Activated CD4-positive, CD25-positive, alpha-beta regulatory T cell treated with anti-CD3 and anti-CD28 coated beads, Interleukin-2, amount 50 U/mL, for 24 hours (primary cell): ENCODE measurements around the gene OPHN1.
"Not testable (repeated sequence)": the region's sequence is repeated elsewhere in the genome, so short reads cannot be mapped to it uniquely, and the experiment has no call there.

ENCODE experiments used
- ATAC-seq, 2 donors: fragments of 150-1000 bp; cut with Tn5 transposase; one replicate each; pipeline ENCODE4 v1.10.0; 2021; ENCODE audit warnings: mild to moderate bottlenecking in 1 of 2, moderate library complexity in 1 of 2

The OPHN1 gene

DNA sequence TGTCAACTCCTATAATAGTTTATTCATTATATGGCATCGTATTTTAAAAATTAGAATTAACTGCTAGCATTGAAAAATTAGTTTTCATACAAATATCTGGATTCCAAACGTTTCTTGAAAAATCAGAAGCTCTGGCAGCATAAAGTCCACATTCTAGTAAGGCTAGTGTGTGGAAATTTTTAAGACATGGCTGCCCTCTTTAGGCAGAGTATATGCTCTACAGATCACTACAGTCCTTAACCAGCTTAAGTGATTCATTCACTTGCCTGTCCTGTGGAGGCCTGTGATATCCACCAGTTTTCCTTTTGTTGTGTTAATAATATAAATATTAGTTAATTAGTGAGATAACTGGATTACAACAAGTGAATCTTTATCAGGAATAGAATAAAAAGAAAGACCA lies 287.2 kb downstream of the OPHN1 start:
- ATAC-seq: peak; percentile 41 to 69

DNA sequence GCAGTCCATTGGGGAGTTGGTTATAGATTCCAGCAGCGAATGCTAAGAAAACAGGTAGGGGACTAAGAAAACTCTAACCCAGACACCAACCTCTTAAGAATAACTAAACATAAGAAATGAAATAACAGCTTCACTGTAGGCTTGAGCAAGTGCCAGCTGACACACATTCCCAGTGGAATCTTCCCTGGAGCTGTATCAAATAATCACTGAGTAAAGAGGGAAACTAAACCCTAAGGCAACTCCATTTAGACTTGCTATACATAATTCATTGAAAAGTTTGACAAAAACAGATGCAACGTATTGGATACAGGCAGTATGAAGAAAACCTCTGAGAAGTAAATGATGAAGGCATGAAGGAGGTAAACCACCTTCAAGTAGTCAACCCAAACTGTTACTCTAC lies 293.5 kb downstream of the OPHN1 start:
- ATAC-seq: no peak

DNA sequence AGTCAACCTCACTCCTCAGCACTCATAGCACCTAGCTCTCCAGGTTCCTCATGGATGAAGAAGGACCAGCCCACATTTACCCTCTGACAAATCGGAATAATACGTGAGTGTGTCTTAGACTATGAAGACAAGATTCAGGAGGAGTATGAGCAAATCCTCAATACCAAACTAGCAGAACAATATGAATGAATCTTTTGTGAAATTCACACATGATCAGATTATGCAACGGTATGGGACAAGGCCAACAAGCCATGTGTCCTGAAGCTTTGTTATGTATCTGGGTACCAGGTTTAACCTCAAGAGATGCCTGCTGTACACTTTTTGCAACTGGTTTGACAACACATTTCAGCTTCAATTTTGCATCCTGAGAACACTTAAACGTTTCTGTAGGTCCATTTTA lies 300.1 kb downstream of the OPHN1 start:
- ATAC-seq: no peak

DNA sequence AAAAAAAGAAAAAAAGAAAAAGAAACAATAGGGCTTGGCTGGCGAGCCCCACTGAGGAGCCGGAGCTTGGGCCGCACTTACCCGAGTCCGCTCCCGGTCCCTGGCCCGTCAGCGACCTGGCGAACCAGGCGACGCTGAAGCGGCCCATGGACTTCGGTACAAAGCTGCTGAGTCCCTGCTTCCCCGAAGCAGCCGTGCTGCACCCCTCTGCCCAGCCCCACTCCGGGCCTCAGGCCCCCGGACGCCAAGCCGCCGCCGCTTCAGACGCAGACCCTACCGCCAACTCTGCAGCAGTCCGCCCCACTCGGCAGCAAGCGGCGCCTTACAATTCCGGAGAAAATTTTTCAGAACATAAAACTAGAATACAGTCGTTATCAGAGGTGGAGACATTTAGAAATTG lies 300.5 kb downstream of the OPHN1 start:
- no peak for ATAC-seq

DNA sequence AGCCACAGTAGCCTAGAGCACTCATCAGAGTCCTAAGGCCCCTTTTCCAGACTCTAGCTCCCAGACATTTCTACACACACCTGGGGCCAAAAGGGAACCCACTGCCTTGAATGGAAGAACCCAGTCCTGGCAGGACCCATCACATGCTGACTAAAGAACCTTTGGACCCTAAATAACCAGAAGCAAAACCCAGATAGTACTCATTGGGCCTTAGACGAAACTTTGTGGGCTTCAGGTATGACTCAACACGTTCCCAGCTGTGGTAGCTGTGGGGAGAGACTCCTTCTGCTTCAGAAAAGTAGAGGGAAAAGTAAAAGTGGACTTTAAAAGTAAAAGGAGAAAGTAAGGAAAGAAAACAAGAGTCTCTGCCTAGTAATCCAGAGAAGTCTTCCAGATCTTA lies 311.5 kb downstream of the OPHN1 start:
- no peak for ATAC-seq

DNA sequence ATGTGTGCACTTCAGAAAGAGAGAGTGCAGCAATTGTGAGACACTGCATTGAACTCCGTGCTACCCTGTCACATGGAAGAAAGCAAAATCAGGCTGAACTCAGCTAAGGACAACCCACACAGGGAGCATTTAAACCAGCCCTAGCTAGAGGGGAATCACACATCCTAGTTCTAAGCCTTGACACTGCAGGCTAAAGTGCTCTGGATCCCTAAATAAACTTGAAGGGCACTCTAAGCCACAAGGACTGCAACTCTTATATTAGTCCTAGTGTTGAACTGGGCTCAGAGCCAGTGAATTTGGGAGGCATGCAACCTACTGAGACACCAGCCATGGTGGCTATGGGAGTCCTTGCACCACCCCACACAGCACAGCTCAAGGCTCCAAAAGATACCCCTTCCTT lies 311.9 kb downstream of the OPHN1 start:
- ATAC-seq: no peak

DNA sequence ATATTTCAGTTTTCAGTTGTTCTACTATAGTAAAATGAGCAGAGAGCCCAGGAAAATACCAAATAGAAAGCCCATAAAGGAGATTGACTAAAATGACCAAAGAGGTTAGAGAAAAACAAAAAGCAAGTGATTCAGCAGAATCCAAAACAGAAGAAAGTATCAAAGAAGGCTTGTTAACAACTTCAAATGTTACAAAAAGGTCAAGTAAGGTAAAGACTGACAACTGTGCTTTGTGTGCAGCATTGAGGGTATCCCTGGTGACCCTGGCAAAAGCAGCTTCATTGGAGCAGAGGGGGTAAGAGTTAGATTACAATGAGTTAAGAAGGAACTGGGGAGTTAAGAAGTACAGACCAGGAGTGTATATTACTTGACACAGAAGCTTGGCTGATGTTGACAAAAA lies 317.9 kb downstream of the OPHN1 start:
- ATAC-seq: no peak

DNA sequence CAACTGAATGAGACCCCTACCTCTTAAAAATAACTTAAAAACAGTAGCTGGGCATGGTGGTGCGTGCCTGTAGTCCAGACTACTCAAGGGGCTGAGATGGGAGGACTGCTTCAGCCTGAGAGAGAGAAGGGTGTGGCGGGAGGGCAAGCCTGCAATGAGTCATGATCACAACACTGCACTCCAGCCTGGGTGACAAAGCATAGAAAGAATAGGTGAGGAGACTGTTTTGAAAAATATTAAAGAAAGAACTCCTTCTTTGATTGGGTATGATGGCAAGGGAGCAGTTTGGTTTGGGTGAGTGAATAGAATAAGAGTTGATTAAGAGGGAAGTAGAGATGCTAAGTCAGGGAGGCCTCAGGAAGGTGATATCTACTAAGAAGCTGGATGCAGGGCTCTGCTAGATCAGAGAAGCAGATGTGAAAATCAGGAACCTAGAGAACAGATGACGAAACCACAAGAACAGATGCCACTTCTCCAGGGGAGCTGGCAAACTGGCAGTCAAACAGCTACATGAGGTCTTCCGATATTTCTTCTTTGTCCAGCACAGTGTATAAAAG lies 318.6 kb downstream of the OPHN1 start:
- ATAC-seq: no peak

DNA sequence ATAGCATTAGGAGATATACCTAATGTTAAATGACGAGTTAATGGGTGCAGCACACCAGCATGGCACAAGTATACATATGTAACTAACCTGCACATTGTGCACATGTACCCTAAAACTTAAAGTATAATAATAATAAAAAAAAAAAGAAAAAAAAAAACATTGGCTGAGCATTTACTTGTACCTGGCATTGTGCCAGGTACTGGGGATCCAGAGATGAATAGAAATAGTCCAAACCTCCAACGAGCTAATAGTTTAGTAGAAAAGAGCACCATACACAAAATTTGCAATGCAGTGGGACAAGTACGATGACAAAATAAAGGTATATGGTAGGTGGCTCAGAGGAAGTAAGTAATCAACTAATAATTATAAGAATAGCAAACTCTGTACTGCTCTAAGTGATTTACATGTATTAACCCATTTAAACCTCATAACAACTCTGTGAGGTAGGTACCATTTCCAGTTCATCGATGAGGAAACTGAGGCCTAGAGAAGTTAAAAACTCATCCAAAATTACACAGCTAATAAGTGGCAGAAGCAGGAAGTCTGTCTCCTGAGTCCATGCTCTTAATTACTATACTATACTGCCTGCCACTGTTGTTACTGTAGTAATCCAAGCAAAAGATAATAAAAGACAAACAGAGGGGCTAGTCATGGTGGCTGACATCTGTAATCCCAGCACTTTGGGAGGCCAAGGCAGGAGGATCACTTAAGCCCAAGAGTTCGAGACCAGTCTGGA lies 319.3 kb downstream of the OPHN1 start:
- ATAC-seq: no peak

DNA sequence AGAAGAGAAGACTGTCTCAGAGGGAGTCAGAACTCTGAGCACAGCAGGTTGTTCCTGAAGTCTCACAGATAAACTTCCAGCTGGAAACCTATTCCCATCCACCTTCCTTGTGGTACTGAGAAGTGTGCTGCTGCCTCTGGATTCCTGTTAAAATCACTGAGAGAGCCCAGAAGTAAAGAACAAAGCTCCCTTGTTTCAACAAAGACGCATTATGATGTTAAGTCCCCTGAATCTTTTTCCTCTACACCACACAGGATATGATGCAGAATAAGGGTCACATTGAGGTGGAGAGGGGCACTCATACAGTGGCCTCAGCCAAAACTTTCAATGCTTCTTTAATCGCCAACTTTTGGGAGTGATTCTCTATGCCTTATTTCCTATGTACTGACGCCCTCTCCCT lies 321.0 kb downstream of the OPHN1 start:
- no peak for ATAC-seq

DNA sequence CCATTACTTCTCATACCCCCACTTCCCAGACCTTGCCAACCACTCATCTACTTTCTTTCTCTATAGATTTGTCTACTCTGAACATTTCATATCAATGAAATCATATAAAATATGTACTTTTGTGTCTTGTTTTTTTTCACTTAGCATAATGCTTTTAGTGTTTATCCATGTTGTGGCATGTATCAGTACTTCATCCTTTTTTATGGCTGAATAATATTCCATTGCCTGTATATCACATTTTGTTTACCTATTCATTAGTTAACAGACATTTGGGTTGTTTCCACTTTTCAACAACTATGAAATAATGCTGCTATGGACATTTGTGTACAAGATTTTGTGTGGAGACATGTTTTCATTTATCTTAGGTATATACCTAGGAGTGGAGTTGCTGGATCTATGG lies 324.1 kb downstream of the OPHN1 start:
- no peak for ATAC-seq

DNA sequence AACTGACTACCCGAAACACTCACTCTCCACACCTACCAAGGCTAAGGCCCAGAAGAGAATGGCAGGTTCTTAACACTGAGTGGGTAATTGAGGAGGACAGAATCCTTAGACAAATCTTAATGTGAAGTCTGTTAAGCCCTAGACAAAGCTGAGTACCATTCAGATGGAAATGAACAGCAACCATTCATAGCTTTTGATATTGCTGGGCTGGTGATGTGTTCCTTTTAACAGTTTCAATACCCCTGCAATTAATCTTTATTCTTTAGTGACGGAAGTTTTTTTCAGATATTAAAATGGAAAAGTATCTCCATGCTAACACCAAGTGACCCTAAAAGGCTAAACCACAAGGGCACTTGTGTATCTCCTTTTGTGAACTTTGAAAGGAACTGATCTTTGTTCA lies 334.9 kb downstream of the OPHN1 start:
- ATAC-seq: no peak

DNA sequence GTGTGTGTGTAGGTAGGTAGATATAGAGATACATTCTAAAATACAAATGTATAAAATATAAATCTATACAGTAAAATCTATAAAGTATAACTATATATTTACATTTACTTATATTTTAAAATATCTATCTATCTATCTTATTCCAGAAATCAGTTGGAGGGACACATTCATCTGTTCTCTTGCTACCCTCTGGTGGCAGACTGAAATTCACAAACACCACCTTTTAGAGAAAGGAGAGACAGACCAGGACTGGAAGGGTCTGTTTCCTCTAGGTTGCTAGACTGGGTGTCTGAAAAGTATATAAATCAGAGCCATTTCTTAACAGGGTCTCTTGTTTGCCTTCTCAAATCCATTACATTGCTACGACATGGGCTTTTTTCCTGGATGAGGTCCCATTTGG lies 343.0 kb downstream of the OPHN1 start:
- no peak for ATAC-seq

DNA sequence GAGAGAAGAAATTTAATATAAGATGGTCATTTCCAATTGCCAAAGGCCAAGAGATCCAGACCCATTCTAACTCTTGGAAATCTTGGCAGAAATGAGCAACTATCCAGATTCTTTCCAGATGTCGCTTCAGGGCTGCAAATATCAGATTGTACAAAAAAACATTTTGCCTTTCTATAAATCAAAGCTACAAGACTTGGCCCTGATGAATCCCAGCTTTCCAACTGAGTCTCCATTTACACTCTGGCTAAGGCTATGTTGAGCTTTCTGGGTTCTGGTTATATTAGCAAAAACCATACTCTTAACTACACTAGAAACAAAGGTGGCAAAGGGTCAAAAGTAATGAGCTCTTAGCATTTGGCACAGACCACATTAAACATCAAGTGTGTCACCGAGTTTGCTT lies 345.8 kb downstream of the OPHN1 start:
- no peak for ATAC-seq

DNA sequence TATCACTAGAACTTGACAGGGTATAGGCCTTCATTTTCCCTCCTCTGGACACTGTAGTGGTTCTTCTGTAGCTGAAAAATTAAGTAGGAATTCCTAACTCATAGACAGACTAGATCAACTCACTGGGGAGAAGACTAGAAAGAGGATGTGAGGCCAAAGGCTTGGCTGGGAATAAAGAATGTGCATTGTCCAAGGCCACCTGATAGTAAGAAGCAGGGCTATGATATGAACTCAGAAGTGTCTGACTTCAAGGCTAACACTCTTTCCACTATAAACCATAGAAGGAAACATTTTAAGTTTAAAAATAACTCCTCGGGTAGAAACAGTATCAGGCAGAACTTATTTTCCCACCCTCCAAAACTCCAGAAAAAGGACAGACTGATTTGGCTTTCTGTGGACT lies 346.6 kb downstream of the OPHN1 start:
- no peak for ATAC-seq

DNA sequence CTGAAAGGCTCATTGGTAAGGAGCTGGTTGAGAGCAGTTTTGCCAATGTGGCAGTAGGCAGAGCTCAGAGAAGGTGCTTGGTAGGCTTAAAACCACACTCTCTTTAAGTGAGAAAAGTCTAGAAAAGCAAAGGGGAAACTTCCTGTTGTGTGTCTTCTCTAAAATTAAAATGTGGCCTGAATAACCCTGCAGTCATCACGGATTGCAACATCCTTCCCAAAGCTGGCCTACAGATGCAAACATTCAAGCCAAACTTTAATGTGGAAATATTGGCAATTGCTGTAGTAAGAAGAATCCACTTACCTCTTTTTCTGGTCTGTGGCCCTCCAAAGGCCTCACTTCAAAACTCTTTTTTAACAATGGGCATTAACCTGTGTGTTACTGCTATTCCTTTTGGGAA lies 348.5 kb downstream of the OPHN1 start:
- no peak for ATAC-seq

DNA sequence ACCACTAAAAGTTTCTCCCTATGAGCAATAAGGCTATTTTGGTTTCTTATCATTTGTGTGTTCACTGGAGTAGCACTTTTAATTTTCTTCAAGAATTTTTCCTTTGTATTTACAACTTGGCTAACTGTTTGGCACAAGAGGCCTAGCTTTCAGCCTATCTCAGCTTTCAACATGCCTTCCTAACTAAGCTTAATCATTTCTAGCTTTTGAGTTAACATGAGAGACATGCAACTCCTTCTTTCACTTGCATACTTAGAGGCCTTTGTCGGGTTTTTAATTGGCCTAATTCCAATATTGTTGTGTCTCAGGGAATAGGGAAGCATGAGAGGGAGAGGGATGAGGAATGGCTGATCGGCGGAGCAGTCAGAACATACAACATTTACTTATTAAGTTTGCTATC lies 349.8 kb downstream of the OPHN1 start:
- ATAC-seq: no peak

DNA sequence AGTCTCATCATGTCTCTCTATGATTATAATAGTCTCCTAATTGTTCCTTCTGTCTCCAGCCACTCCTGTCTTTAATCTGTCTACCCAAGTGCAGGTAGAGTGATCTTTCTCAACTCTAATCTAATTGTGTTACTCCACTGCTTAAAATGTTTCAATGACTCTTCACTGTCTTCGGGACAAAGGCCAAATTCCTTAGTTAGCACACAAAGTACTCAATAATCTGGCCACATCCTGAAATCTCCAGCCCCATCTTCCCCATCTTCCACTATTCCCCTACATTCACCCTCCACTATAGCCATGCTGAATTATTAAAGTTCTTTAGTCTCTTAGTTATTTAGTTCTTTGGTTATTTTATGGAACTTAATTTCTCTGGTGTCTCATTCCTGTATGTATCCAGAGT lies 353.3 kb downstream of the OPHN1 start:
- ATAC-seq: no peak

DNA sequence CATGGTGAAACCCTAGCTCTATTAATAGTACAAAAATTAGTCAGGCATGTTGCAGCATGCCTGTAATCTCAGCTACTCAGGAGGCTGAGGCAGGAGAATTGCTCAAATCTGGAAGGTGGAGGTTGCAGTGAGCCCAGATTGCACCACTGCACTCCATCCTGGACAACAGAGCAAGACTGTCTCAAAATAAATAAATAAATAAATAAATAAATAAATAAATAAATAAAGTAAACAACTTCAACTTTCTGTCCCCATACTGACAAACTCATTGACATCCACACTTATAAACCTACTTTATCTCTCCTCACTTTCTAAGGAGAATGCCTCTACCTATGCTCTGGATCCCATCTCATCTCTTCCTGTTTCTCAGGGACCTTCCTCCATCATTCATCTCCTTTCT lies 354.5 kb downstream of the OPHN1 start:
- ATAC-seq: not testable (repeated sequence)

DNA sequence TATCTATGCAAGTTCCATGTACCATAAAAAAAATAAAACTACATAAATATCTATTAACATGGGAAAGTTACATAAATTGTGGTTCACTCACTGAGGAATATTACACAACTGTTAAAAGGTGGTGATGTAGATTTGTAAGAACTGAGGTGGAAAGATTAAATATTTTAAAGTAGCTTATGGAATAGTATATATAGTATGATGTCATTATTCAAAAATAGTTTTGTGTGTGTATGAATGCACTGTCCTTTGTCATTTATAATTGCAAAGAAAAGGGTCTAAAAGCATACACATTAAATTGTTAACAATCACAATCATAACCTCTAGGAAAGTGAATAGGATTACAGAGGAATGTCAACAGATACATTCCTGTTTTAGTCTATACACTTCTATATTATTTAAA lies 355.9 kb downstream of the OPHN1 start:
- no peak for ATAC-seq

DNA sequence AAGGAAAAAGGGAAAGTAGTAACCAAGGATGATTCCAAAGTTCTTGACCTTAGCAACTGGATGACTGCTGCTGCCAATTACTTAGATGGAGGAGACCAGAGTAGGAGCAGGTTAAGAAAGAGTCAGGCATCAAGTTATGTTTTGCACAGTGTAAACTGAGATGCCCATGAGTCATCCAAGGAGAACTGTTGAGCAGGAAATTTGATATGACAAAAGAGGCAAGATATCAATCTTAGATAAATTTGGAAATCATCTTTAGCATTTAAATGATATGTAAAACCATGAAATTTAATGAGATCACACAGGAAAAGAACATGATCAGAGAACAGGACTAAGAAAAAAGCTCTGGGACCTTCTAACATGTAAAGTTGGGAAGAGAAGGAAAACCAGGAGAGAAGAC lies 361.3 kb downstream of the OPHN1 start:
- no peak for ATAC-seq

DNA sequence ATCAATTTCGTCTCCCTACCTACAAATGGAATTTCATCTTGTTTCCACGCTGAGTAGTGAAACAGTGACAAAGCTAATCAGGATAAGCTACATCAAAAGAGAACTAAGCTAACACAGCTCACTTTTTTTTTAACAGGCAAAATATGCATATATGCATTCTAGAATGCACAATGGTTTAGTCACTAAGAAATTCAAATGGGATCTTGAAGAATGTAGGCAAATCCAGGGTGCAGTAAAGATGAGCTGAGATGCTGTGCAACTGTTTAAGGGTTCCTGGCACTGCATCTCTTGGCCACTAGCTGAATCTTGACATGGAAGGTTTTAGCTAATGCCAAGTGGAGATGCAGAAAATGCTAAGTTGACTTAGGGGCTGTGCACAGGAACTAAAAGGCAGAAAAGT lies 363.2 kb downstream of the OPHN1 start:
- not testable (repeated sequence) for ATAC-seq

DNA sequence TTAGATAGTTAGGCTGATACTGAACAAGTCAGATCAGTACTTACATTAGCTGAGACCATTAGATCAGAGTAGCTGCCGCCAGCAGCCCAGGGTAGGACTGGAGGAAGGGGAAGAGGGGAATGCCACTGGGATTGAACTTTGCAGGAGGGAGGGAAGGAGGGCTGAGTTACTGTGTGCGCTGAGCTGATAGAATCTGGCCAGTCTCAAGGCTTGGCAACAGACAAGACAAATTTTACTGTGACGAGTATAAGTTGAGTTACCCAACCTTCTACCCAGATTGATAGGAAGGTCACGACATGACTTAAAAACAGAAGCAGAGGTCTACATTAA lies 372.1 kb downstream of the OPHN1 start:
- ATAC-seq: no peak

DNA sequence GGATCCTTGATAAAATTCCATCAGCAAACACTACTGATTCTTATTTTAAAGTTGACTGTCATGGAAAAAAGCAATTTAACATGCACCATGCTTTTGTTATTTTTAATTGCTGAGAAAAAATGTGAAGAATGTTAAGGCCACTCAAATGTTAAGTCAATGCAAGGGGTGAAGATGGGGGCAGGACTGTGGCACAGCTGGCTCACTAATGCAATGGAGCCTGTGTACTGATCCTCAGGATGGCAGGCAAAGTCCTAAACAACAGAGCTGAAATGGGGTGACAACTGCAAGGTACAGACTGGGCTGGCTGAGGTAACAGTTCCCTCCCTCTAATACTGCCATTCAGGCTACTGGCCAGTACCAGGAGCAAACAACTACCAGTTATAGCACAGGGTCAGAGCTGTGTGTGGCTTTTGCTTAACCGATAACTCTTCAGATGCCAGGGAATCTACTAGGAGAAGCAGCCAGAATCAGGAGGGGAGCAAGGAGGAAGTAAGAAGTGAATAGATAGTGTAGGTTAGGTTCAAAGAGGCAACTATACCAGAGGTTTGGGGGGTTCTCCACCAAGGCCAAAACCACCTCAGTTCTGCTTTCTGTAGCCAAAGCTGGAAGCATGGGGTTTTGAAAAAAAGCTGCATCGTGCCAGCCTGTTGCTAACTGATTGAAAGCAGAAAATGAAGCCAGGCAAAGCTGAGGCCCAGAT lies 372.6 kb downstream of the OPHN1 start:
- ATAC-seq: no peak

DNA sequence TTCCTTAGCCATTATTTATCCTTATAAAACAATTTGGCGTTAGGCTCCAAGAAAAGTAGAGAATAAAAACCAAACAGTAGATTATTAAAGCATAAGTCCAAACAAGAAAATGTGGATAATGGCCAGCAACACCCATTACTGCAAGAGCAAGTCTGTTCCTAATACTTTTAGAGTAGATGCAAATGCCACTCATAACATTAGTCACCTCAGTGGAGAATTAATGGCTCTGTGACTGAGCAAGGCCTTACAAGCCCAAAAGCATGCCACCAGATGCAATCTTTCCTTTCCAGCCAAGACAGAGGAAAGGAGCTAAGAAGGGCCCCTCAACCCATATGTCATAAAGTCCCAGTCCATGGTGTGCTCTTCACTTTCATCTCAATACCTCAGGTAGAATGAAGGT lies 373.8 kb downstream of the OPHN1 start:
- ATAC-seq: no peak
